ENCODE measurements around the gene DPF1.

DNA sequence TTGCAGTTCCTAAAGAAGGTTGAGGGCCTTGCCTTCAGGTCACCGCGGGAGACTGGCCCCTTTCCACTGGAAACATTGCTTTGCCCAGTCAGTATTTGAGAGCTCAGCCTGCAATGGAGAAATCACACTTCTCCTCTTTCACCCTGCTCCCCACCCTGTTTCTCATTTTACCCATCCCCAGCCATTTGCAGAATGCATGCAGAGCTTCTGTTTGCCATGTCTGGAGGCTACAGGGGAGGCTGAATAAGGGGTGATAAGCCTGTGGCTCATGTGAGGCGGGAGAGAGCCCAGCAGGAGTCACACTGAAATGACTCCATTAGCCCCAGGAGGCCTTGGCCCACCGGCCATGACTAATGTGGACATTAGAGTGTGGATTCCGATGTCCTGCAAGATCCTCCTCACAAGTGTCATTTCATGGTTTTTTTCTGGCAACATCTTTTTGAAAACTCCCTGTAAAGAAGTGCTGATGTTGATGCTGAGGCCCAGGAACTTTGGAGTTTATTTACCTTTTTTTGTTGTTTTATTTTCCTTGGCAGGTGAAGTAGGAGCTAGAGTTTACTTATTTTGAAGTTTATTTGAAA lies 46.7 kb upstream of the DPF1 start:
- TF ChIP-seq, protein P1, sequence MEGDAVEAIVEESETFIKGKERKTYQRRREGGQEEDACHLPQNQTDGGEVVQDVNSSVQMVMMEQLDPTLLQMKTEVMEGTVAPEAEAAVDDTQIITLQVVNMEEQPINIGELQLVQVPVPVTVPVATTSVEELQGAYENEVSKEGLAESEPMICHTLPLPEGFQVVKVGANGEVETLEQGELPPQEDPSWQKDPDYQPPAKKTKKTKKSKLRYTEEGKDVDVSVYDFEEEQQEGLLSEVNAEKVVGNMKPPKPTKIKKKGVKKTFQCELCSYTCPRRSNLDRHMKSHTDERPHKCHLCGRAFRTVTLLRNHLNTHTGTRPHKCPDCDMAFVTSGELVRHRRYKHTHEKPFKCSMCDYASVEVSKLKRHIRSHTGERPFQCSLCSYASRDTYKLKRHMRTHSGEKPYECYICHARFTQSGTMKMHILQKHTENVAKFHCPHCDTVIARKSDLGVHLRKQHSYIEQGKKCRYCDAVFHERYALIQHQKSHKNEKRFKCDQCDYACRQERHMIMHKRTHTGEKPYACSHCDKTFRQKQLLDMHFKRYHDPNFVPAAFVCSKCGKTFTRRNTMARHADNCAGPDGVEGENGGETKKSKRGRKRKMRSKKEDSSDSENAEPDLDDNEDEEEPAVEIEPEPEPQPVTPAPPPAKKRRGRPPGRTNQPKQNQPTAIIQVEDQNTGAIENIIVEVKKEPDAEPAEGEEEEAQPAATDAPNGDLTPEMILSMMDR (IDR thresholded peaks at IDR 0.05; ENCODE audit: poor library complexity) = no peak
- TF ChIP-seq EZH2phosphoT487 (IDR thresholded peaks at IDR 0.05; ENCODE audit: low read depth, severe bottlenecking, unreplicated experiment) = no peak
